Body of pancreas (tissue), 4 donors: ENCODE results near the gene HSPA4L.

Experiments
- CTCF ChIP-seq, 7 experiments: fragments of 450-650 bp in 4 of 7; fragments of 200-600 bp in 3 of 7; sonication (generic) in 3 of 7; IDR thresholded peaks; one replicate each; pipeline ENCODE4 v1.5.1; 2016 to 2019; ENCODE audit warnings: antibody characterized with exemption in 7 of 7
- POLR2A ChIP-seq, 3 donors: fragments of 450-650 bp; IDR thresholded peaks; one replicate each; pipeline ENCODE4 v1.6.1; 2016; ENCODE audit warnings: antibody characterized with exemption in 3 of 3, mild to moderate bottlenecking in 2 of 3

GRCh38 chr4:127852661-127853060 is 70.5 kb downstream of the HSPA4L start:
- TF ChIP-seq POLR2A (IDR thresholded peaks at IDR 0.05) (no peak), CTCF (IDR thresholded peaks at IDR 0.05) (no peak)
